CD4-positive, alpha-beta T cell (primary cell): Measurements from ENCODE around the gene REEP1. TPM values are rescaled to one million over a fixed set of nuclear protein-coding genes. Genes with fewer than 3 reads are reported as not detected.

Experiments used
- ATAC-seq: fragments of 200-7000 bp; cut with Tn5 transposase; one replicate; pipeline ENCODE4 v1.10.0; 2022; ENCODE audit warnings: mild to moderate bottlenecking; ENCODE audit not compliant: poor library complexity
- CTCF ChIA-PET: fragments of 350-600 bp; sonication (Branson Sonifier 250); formaldehyde crosslinking; loops from one replicate; lab custom pipeline; 2021; ENCODE audit warnings: antibody characterized with exemption, inconsistent platforms; lab: Charles Lee
- POLR2A ChIA-PET: fragments of 350-600 bp; sonication (Branson Sonifier 250); formaldehyde crosslinking; loops from one replicate; lab custom pipeline; 2021; ENCODE audit warnings: antibody characterized with exemption, inconsistent platforms; lab: Charles Lee
- DNase-seq, 14 experiments: peaks; one replicate each; pipeline ENCODE4 v3.0.0-alpha.2; 2013 to 2020; ENCODE audit warnings: mixed read lengths in 2 of 14
- H3K27ac ChIP-seq, 2 donors: one replicate each; pipeline versions ENCODE4 v1.5.1 to v1.7.0; 2013; ENCODE audit warnings: low read length in 2 of 2, low read depth in 1 of 2, mild to moderate bottlenecking in 1 of 2
- H3K27me3 ChIP-seq, 2 experiments: 1 replicate in 1 of 2; 2 replicates in 1 of 2; pipeline versions ENCODE4 v1.6.1 to v1.7.0; 2013; ENCODE audit warnings: low read length in 2 of 2, control low read depth in 1 of 2, mild to moderate bottlenecking in 1 of 2, moderate library complexity in 1 of 2; ENCODE audit not compliant: insufficient read depth in 2 of 2, control insufficient read depth in 1 of 2
- H3K36me3 ChIP-seq: one replicate; pipeline ENCODE4 v1.6.1; 2013; ENCODE audit warnings: low read length, control low read depth; ENCODE audit not compliant: insufficient read depth
- H3K4me1 ChIP-seq: one replicate; pipeline ENCODE4 v1.6.1; 2013; ENCODE audit warnings: low read length, control low read depth; ENCODE audit not compliant: insufficient read depth
- H3K4me3 ChIP-seq: one replicate; pipeline ENCODE4 v1.5.1; 2013; ENCODE audit warnings: mild to moderate bottlenecking, low read length, moderate library complexity
- H3K9me3 ChIP-seq, 2 experiments: 1 replicate in 1 of 2; 2 replicates in 1 of 2; pipeline versions ENCODE4 v1.6.1 to v1.7.0; 2013; ENCODE audit warnings: low read length in 2 of 2, mild to moderate bottlenecking in 2 of 2, control low read depth in 1 of 2, moderate library complexity in 1 of 2; ENCODE audit not compliant: control insufficient read depth in 1 of 2, insufficient read depth in 1 of 2
- H3K27ac Mint-ChIP-seq: one replicate; pipeline ENCODE4 v1.8.0; 2020; ENCODE audit warnings: mixed read lengths
- H3K27me3 Mint-ChIP-seq: one replicate; pipeline ENCODE4 v1.8.0; 2021; ENCODE audit warnings: mixed read lengths
- H3K36me3 Mint-ChIP-seq: one replicate; pipeline ENCODE4 v1.8.0; 2021; ENCODE audit warnings: low read depth, mixed read lengths
- H3K4me1 Mint-ChIP-seq: one replicate; pipeline ENCODE4 v1.8.0; 2021; ENCODE audit warnings: low read depth, mixed read lengths
- H3K4me3 Mint-ChIP-seq: one replicate; pipeline ENCODE4 v1.8.0; 2020; ENCODE audit warnings: mild to moderate bottlenecking, mixed read lengths
- H3K9me3 Mint-ChIP-seq: one replicate; pipeline ENCODE4 v1.8.0; 2020; ENCODE audit warnings: mixed read lengths
- intact Hi-C, 2 experiments: fragments of 100-400 bp; cut with DNase I in 1 of 2; cut with micrococcal nuclease in 1 of 2; formaldehyde crosslinking; loops; one replicate each; pipeline versions ENCODE4 v1.15.1 to v1.9.0; 2023 to 2025; cut with DNase I, micrococcal nuclease
- total RNA-seq, 174 experiments: library from RNA in 2 of 174; stranded (reverse) in 2 of 174; gene quantifications; one replicate each; pipeline ENCODE4 v1.2.3 and lab custom pipeline; 2021 to 2026
- TF ChIP-seq, protein P1 (sequence below): fragments of 200-600 bp; IDR thresholded peaks from one replicate; pipeline ENCODE4 v1.8.0; 2022; ENCODE audit warnings: antibody characterized with exemption, mild to moderate bottlenecking

The REEP1 gene
- total RNA-seq, 2 experiments from 2014 or later = not detected

GRCh38 chr2:86203614-86204013 is 133.8 kb downstream of the REEP1 start:
- Mint-ChIP-seq H3K27me3 (no peaks in the 10 kb centered on the region), H3K27ac (no peak overlapping the region), H3K36me3 (peaks cover 43% of the 10 kb centered on the region), H3K4me1 (peaks cover 42% of the 10 kb centered on the region), H3K4me3 (peak overlapping the region; percentile 23), H3K9me3 (no peaks in the 10 kb centered on the region)
- no peaks in the 10 kb centered on the region for H3K27me3 ChIP-seq
- ChIA-PET POLR2A (interaction anchor here (0.7 to 1.9 kb wide), 3 partner anchors 18 to 280 kb away, joined by 5 to 6 read pairs (median 5); partner anchors contain the start of gene KDM3A), CTCF (interaction anchor here (1.0 kb wide), 1 partner anchor 10 kb away, joined by 3 read pairs; no protein-coding TSS in a partner anchor)
- H3K36me3 ChIP-seq = peaks cover 31% of the 10 kb centered on the region
- H3K27ac ChIP-seq = no peak overlapping the region
- H3K4me3 ChIP-seq = no peak overlapping the region
- ATAC-seq = no peak
- intact Hi-C loops = no loop called here
- TF ChIP-seq, protein P1, sequence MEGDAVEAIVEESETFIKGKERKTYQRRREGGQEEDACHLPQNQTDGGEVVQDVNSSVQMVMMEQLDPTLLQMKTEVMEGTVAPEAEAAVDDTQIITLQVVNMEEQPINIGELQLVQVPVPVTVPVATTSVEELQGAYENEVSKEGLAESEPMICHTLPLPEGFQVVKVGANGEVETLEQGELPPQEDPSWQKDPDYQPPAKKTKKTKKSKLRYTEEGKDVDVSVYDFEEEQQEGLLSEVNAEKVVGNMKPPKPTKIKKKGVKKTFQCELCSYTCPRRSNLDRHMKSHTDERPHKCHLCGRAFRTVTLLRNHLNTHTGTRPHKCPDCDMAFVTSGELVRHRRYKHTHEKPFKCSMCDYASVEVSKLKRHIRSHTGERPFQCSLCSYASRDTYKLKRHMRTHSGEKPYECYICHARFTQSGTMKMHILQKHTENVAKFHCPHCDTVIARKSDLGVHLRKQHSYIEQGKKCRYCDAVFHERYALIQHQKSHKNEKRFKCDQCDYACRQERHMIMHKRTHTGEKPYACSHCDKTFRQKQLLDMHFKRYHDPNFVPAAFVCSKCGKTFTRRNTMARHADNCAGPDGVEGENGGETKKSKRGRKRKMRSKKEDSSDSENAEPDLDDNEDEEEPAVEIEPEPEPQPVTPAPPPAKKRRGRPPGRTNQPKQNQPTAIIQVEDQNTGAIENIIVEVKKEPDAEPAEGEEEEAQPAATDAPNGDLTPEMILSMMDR = no peak
- peaks cover 9% of the 10 kb centered on the region for H3K4me1 ChIP-seq
- DNase-seq = no peak
- no peaks in the 10 kb centered on the region for H3K9me3 ChIP-seq

DNA sequence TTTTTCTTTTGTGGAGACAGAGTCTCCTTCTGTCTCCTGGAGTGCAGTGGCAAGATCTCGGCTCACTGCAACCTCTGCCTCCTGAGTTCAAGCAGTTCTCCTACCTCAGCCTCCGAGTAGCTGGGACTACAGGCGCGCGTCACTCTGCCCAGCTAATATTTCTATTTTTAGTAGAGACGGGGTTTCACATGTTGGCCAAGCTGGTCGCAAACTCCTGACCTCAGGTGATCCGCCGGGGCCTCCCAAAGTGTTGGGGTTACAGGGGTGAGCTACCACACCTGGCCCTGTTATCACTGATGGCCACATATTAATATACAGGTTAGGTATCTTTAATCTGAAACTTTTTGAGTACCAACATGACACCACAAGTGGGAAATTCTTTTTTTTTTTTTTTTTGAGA is 134.7 kb downstream of the REEP1 start:
- no peak overlapping the region for H3K4me3 Mint-ChIP-seq
- H3K27ac Mint-ChIP-seq = no peak overlapping the region
- H3K9me3 Mint-ChIP-seq = no peaks in the 10 kb centered on the region
- Histone ChIP-seq H3K4me1 (peaks cover 12% of the 10 kb centered on the region), H3K27me3 (no peaks in the 10 kb centered on the region), H3K4me3 (no peak overlapping the region), H3K36me3 (peaks cover 22% of the 10 kb centered on the region), H3K9me3 (no peaks in the 10 kb centered on the region), H3K27ac (no peak overlapping the region)
- TF ChIP-seq, protein P1 = no peak
- H3K27me3 Mint-ChIP-seq = no peaks in the 10 kb centered on the region
- ChIA-PET POLR2A (interaction anchor here (0.8 to 1.9 kb wide), 2 partner anchors 17 to 239 kb away, joined by 5 to 6 read pairs; partner anchors contain the start of gene KDM3A), CTCF (interaction anchor here (1.0 kb wide), 1 partner anchor 11 kb away, joined by 3 read pairs; no protein-coding TSS in a partner anchor)
- peaks cover 34% of the 10 kb centered on the region for H3K36me3 Mint-ChIP-seq
- no peak for ATAC-seq
- intact Hi-C loops = no loop called here
- H3K4me1 Mint-ChIP-seq = peaks cover 42% of the 10 kb centered on the region
- no peak for DNase-seq

DNA sequence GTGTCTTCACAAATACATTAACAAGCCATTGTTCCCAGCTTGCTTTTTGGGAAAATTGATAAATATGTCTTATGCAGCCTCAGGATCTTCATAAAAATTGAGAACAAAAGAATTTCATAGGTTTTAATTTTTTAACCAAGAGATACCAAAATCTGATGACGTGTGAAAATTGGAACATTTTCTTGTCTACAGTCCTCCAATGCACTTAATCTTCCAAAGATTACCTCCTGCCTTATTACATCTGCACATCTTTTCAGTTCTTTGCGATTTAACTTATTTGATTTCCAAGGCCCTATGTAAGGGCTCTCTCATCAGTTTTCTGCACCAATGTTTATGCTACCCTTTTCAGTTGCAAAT is 135.1 kb downstream of the REEP1 start:
- ChIA-PET CTCF (interaction anchor here (0.7 kb wide), 1 partner anchor 16 kb away, joined by 3 read pairs; no protein-coding TSS in a partner anchor), POLR2A (interaction anchor here (3.6 kb wide), 1 partner anchor 239 kb away, joined by 24 read pairs; the partner anchor contains the start of gene KDM3A)

More for the DNA sequence above, 135.1 kb downstream of the REEP1 start:
- Mint-ChIP-seq H3K4me3 (peak overlapping the region; percentile 62), H3K4me1 (peaks cover 42% of the 10 kb centered on the region), H3K36me3 (peaks cover 31% of the 10 kb centered on the region), H3K27ac (no peak overlapping the region), H3K27me3 (no peaks in the 10 kb centered on the region), H3K9me3 (no peaks in the 10 kb centered on the region)
- DNase-seq (no peak), ATAC-seq (no peak)
- Histone ChIP-seq H3K36me3 (peaks cover 18% of the 10 kb centered on the region), H3K9me3 (no peaks in the 10 kb centered on the region), H3K27me3 (no peaks in the 10 kb centered on the region), H3K27ac (no peak overlapping the region), H3K4me3 (no peak overlapping the region), H3K4me1 (peaks cover 12% of the 10 kb centered on the region)
- intact Hi-C loops = no loop called here
- TF ChIP-seq, protein P1 = no peak
